ENCODE results near the gene CAMKMT.

CAMKMT gene

DNA sequence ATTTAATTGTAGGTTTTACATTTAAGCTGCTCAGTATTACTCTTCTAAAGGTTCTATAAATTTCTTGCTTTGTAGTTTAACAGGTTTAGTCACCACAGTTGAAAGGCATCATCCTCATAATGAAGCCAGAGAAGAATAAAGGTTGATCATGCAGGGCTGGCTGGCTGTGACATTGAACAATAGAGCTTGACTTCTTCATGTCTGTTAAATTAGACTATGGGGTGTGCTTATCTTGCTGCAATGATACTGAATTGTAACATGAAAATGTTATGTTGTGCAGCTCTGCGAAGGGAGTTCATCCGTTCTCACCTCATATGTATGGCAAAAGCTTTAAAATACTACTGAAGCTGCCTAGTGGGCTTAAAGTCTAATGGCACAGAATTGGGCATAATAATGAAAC lies 81.8 kb downstream of the CAMKMT start:
- Mint-ChIP-seq H3K4me1 (no peaks in the 10 kb centered on the region), H3K27ac (no peak overlapping the region), H3K36me3 (peaks cover 2% of the 10 kb centered on the region), H3K27me3 (no peaks in the 10 kb centered on the region), H3K4me3 (no peak overlapping the region), H3K9me3 (no peaks in the 10 kb centered on the region)
- CTCF ChIA-PET, result no interaction called here
- DNase-seq, result no peak

DNA sequence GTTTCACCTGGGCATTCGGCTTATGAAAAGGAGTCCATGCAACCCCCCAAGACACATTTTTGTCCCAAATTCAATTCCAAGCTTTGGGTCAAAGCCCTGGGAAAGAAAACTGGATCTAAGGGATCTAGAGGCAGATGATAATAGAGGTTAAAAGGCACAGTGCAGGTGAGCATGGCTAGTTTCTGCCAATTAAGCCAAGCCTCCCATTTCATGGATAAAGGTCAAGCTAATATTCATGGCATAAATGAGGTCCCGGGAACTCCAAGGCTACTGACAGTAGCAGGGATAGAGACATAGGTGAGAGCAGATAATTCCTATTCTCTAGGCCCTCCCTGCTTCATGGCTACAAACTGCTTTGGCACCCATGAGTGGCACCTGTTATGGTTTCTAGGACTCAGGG lies 83.1 kb downstream of the CAMKMT start:
- Mint-ChIP-seq H3K9me3 (no peaks in the 10 kb centered on the region), H3K27ac (no peak overlapping the region), H3K27me3 (no peaks in the 10 kb centered on the region), H3K36me3 (no peaks in the 10 kb centered on the region), H3K4me1 (no peaks in the 10 kb centered on the region), H3K4me3 (no peak overlapping the region)
- CTCF ChIA-PET, result no interaction called here
- no peak for DNase-seq

DNA sequence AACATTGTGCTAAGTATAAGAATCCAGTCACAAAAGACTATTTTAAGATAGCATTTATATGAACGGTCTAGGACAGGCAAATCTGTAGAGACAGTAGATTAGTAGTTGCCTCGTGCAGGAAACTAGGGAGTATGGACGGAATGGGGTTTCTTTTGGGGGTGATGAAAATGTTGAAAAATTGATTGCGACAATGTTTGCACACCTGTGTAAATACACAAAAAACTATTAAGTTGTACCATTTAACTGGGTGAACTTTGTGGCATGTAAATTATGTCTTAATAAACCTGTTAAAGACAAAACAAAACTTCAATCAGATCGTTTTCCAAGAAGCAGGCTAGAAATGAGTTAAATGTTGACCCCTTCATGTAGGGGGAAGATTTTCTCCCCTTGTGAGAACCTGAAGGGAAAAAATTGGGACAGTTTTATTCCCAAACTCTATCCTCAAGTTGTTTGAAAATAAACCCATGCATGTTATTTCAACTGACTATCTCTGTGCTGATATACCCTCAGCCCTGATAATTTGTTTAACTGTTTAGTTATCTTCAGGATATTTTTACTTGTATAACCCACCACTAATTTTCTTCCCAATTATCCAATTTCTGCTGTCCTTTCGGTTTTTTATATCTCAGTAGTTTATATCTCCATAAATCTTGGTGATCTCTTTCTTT lies 87.2 kb downstream of the CAMKMT start:
- H3K36me3 Mint-ChIP-seq, result no peaks in the 10 kb centered on the region
- no peaks in the 10 kb centered on the region for H3K27me3 Mint-ChIP-seq
- CTCF ChIA-PET, result no interaction called here
- no peak overlapping the region for H3K27ac Mint-ChIP-seq
- no peak overlapping the region for H3K4me3 Mint-ChIP-seq
- DNase-seq, result no peak
- H3K9me3 Mint-ChIP-seq, result no peaks in the 10 kb centered on the region
- H3K4me1 Mint-ChIP-seq, result no peaks in the 10 kb centered on the region

DNA sequence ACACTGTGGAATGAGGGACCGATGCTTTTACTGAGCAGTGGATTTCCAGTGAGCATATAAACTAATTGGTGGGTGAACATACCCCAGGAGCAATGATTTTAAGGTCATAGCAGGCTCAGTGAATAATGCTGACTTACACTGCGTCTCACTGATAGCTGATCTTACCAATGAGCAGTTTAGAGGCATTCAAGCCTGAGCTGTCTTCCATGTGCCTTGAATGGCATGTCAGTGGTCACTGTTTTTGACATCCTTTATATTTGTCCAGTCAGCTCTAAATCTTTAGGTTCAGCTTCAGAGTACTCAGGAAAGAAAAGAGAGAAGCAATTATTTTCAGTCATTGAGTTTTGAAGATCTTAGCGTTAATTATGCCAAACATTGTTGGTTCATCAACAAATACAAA lies 88.3 kb downstream of the CAMKMT start:
- H3K4me1 Mint-ChIP-seq, result no peaks in the 10 kb centered on the region
- no peak overlapping the region for H3K27ac Mint-ChIP-seq
- H3K27me3 Mint-ChIP-seq, result no peaks in the 10 kb centered on the region
- no peak for DNase-seq
- H3K9me3 Mint-ChIP-seq, result no peaks in the 10 kb centered on the region
- CTCF ChIA-PET, result no interaction called here
- no peaks in the 10 kb centered on the region for H3K36me3 Mint-ChIP-seq
- H3K4me3 Mint-ChIP-seq, result no peak overlapping the region

DNA sequence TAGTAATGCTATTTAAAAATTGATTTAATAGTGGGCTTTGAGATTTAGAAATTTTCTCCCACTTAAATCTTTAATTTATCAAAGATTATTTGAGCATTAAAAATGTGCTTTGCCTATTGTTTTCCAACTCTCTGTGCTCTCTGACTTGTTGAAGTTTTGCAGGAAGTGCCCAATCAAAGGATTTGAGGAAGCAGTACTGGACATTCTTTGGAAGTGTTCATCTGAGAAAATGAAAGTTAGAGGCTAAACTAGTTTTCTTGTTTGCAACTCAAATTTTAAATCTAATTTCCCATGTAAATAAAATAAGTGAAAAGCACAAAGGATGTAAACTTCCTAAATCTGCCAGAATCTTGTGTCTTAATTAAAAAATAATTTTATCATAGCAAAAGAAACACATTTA lies 89.1 kb downstream of the CAMKMT start:
- Mint-ChIP-seq H3K27me3 (no peaks in the 10 kb centered on the region), H3K4me3 (no peak overlapping the region), H3K36me3 (no peaks in the 10 kb centered on the region), H3K4me1 (no peaks in the 10 kb centered on the region), H3K27ac (no peak overlapping the region), H3K9me3 (no peaks in the 10 kb centered on the region)
- DNase-seq, result no peak
- CTCF ChIA-PET, result no interaction called here

DNA sequence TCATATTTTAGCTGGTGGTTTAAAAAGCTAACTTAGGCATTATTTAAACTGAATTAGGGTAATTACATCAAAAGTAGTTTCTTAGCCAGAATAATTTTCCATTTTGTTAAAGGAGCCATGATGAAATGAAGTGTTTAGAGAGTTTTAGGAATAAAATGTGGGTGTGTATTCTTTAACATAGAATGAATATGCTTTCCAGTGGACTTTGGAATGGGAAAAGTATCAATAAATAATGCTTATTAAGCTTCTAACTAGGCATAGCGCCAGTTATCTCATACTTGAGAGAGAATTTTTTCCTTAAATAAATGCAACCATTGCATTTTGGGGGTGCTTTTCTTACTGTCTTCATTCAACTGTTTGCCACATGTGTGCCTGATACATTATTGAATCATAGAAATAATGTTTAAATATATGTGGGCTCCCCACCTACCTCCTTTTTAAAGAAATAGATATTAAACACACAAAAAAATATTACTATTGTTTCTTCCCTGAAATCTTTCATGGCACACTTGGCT lies 90.4 kb downstream of the CAMKMT start:
- CTCF ChIA-PET, result no interaction called here
- no peaks in the 10 kb centered on the region for H3K36me3 Mint-ChIP-seq
- H3K9me3 Mint-ChIP-seq, result no peaks in the 10 kb centered on the region
- H3K27ac Mint-ChIP-seq, result no peak overlapping the region
- DNase-seq, result no peak
- no peaks in the 10 kb centered on the region for H3K4me1 Mint-ChIP-seq
- no peaks in the 10 kb centered on the region for H3K27me3 Mint-ChIP-seq
- H3K4me3 Mint-ChIP-seq, result no peak overlapping the region

DNA sequence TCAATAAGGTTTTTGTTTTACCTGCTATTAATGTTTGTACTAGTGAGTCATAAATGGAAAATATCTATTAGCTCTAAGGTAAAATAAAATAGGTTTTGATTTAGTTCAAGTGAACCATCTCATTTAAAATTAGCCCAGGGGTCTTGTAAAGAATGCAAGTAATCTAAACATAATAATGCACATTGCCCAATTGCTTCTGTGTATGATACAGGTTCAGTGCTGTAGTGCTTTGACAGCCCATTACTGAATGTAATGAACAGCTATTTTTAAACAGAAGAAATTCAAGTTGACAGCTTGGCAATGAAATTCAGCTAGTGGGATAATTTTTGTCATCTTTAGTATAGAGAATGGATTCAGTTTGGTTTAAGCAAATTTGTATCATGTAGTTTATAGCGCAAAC lies 91.5 kb downstream of the CAMKMT start:
- no peaks in the 10 kb centered on the region for H3K36me3 Mint-ChIP-seq
- H3K27ac Mint-ChIP-seq, result no peak overlapping the region
- no peak overlapping the region for H3K4me3 Mint-ChIP-seq

DNA sequence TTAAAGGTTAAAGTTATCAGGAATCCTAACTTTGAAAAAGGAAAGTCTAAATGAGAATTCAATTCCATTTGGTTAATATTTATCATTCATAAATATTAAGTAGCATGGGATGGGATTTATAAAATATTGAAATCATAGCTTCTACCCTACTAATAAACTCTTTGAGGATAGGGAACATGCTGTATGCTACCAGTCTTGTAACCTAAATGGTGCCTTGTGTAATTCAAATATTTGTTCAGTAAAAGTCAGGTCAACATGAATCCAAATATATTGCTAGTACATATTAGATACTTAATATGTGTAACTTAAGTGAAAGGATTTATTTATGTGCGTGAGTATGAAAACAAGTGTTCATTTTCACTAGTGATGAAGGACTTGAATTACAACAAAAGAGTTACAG lies 94.1 kb downstream of the CAMKMT start:
- CTCF ChIA-PET, result no interaction called here
- Mint-ChIP-seq H3K27me3 (no peaks in the 10 kb centered on the region), H3K4me3 (no peak overlapping the region)

More for the DNA sequence above, 91.5 kb downstream of the CAMKMT start:
- DNase-seq, result no peak
- H3K4me1 Mint-ChIP-seq, result no peaks in the 10 kb centered on the region
- no peaks in the 10 kb centered on the region for H3K27me3 Mint-ChIP-seq
- CTCF ChIA-PET, result interaction anchor here (1.5 kb wide), 1 partner anchor 26 kb away, joined by 6 read pairs; no protein-coding TSS in a partner anchor
- no peaks in the 10 kb centered on the region for H3K9me3 Mint-ChIP-seq

DNA sequence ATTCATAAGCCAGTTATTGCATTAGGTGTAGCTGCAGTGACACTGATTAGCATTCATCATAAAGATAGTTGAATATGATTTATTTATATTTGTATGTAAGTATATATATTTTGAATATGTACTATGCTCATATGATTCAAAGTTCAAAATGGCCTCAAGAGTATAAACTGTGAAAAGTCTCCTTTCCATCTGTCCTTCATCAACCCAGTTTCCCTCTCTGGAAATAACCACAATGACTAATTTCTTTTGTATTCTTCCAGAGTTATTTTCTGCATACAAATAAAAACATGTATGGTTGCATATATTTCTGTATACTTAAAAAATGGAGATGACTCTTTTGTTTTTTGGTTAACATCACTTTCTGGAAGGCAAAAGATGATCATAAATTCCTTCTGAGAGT lies 95.2 kb downstream of the CAMKMT start:
- Mint-ChIP-seq H3K4me3 (no peak overlapping the region), H3K9me3 (no peaks in the 10 kb centered on the region), H3K36me3 (no peaks in the 10 kb centered on the region), H3K27me3 (no peaks in the 10 kb centered on the region), H3K27ac (no peak overlapping the region), H3K4me1 (no peaks in the 10 kb centered on the region)
- CTCF ChIA-PET, result no interaction called here
- no peak for DNase-seq

More for the DNA sequence above, 94.1 kb downstream of the CAMKMT start:
- Mint-ChIP-seq H3K4me1 (no peaks in the 10 kb centered on the region), H3K27ac (no peak overlapping the region), H3K36me3 (no peaks in the 10 kb centered on the region), H3K9me3 (no peaks in the 10 kb centered on the region)
- no peak for DNase-seq

DNA sequence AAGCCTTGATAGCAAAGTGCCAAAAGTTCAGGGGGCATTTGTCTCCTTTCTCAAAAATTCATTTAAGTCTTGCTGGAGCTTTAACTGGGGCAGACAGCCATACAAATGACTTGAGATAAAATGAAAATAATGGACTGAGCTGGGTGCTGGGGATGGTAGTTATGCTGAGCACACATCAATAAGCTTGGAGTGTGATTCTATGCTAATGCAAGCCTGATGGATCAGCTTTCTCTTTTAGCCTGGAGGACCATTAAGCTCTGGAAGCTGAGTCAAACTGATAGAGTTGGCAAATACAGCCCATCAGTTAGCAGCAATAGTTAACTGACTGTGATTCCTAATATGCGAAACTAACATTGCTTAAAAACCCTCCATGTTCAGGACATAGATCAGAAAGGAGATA lies 98.0 kb downstream of the CAMKMT start:
- Mint-ChIP-seq H3K36me3 (peaks cover 6% of the 10 kb centered on the region), H3K27me3 (no peaks in the 10 kb centered on the region), H3K4me3 (no peak overlapping the region), H3K4me1 (no peaks in the 10 kb centered on the region), H3K9me3 (peaks cover 14% of the 10 kb centered on the region), H3K27ac (no peak overlapping the region)
- CTCF ChIA-PET, result no interaction called here
- no peak for DNase-seq

DNA sequence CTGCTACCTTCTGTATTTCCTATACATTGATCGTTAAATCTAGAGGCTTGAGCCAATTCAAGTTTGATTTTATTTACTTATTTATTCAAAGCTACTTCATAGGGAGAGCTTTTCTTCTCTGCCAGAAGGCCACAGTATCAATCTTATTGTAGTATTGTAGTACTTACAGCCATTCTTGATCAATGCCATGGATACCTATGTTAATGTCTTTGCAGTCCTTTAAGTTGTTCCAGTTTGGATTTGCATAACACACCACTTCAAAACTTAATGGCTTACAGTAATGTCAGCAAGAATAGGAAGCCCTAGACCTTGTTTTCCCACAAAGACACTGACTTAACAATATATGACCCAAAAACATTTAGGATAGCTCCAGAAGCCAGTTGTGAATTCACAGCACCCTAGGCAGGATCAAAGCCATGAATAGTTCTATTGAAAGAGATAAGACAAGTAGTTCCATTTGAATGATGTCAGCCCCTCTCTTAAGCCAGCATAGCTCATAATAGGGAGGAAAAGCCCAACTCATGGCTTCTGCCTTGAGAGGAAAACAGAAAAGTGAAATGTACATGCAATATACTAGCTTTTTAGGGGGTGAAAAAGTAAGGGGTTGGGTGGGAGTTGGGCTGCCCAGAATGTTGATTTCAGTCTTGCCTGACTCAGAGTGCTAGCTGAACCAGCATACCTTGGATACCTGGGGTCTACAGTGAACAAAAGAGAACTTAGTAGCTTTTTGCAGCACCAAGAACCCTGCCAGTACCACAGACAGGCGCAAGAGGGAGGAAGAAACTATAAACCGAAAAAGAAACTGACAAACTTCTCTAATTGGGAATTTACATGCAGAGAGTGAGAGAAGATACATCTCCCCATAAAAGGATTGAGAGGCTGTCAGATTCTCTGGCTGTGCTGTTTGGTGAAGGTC lies 101.4 kb downstream of the CAMKMT start:
- Mint-ChIP-seq H3K36me3 (peaks cover 6% of the 10 kb centered on the region), H3K4me3 (no peak overlapping the region), H3K27me3 (no peaks in the 10 kb centered on the region), H3K4me1 (no peaks in the 10 kb centered on the region), H3K27ac (no peak overlapping the region), H3K9me3 (peaks cover 17% of the 10 kb centered on the region)
- CTCF ChIA-PET, result interaction anchor here (1.6 kb wide), 1 partner anchor 16 kb away, joined by 5 read pairs; no protein-coding TSS in a partner anchor
- DNase-seq, result no peak

DNA sequence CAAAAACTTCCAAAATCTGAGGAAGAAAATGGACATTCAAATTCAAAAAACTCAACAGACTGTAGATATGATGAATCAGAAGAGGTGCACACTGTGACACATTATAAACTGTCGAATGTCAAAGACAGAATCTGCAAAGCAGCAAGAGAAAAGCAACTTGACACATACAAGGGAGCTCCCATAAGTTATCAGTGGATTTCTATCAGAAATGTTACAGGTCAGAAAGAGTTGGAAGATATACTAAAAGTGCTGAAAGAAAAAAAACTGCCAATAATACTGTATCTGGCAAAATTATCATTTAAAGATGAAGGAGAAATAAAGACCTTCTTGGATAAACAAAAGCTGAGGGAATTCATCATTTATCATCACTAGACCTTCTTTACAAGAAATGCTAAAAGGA lies 102.7 kb downstream of the CAMKMT start:
- no peaks in the 10 kb centered on the region for H3K27me3 Mint-ChIP-seq
- CTCF ChIA-PET, result interaction anchor here (1.1 to 1.3 kb wide), 2 partner anchors 12 to 15 kb away, joined by 4 to 5 read pairs; no protein-coding TSS in a partner anchor
- peaks cover 6% of the 10 kb centered on the region for H3K36me3 Mint-ChIP-seq
- H3K4me3 Mint-ChIP-seq, result no peak overlapping the region
- H3K27ac Mint-ChIP-seq, result no peak overlapping the region
- DNase-seq, result no peak
- no peaks in the 10 kb centered on the region for H3K4me1 Mint-ChIP-seq
- peaks cover 17% of the 10 kb centered on the region for H3K9me3 Mint-ChIP-seq

DNA sequence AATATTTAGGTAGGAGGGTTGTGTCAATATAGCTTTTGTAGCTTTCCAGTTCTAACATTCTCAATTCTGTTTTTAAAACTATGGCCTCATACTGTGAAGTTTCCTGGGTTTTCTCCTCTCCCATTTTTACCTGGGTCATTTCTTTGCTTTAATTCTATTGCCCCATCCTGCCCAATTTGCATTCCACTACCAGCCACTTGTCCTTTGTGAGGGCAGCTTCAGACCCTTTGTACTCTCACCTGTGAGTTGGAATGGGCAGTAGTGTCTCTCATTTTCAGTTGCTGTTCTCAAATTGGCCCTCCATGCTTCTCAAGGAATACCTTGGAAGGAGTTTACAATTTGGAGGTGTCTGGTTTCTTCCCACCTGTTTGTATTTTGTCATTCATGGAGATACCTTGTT lies 108.4 kb downstream of the CAMKMT start:
- CTCF ChIA-PET, result interaction anchor here (0.7 kb wide), 1 partner anchor 279 kb away, joined by 5 read pairs; no protein-coding TSS in a partner anchor
- no peaks in the 10 kb centered on the region for H3K36me3 Mint-ChIP-seq
- H3K4me3 Mint-ChIP-seq, result no peak overlapping the region
- H3K4me1 Mint-ChIP-seq, result no peaks in the 10 kb centered on the region
- no peak for DNase-seq
- H3K9me3 Mint-ChIP-seq, result peaks cover 3% of the 10 kb centered on the region
- H3K27me3 Mint-ChIP-seq, result no peaks in the 10 kb centered on the region
- no peak overlapping the region for H3K27ac Mint-ChIP-seq

DNA sequence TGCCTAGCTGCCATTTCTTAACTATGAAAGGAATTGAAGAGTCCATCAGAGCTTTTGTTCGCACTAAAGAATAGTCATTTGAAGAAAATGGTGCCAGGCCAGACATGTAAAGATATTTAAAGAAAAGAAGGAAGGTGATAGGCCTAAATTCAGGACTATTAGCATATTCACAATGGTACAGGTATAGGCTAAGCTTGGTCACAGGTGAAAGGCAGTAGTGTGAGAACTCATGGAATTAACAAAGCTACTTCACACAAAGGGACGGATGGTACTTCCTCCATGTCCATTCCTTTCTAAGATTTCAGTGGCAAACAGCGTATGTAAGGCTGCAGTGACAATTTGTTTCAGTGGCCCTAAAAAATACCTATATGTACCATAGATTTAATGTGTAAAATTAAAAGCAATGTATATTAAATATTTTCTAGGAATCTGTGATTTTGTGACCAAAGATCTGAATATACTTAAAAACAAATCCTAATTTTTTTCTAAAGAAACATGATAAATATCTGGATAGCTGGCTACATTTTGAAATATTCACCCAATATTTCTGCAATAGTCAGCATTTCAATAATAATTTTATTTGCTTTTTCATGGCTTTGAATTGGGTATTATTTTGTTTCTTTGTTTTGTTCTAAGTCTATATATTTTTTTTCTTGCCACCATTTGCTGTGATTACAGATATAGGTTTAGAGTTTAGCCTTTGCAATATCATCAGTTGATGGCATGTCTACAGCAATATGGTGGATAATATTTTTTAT lies 116.1 kb downstream of the CAMKMT start:
- CTCF ChIA-PET, result interaction anchor here (0.8 to 3.2 kb wide), 8 partner anchors 9 to 1104 kb away, joined by 3 to 22 read pairs (median 4); no protein-coding TSS in a partner anchor
- Mint-ChIP-seq H3K9me3 (no peaks in the 10 kb centered on the region), H3K27me3 (no peaks in the 10 kb centered on the region), H3K4me1 (peaks cover 3% of the 10 kb centered on the region), H3K4me3 (no peak overlapping the region), H3K27ac (no peak overlapping the region), H3K36me3 (no peaks in the 10 kb centered on the region)
- DNase-seq, result no peak
